Stimulated activated CD8-positive, alpha-beta memory T cell treated with anti-CD3 and anti-CD28 coated beads, Interleukin-4, amount 100 ng/mL, for 1 hour (primary cell): Measurements from ENCODE around the gene PRRC1.

Experiments
- DNase-seq, 2 donors: peaks; one replicate each; pipeline ENCODE4 v3.0.0-alpha.2; 2020; ENCODE audit warnings: low read depth in 2 of 2, low spot score in 1 of 2

The PRRC1 gene

DNA sequence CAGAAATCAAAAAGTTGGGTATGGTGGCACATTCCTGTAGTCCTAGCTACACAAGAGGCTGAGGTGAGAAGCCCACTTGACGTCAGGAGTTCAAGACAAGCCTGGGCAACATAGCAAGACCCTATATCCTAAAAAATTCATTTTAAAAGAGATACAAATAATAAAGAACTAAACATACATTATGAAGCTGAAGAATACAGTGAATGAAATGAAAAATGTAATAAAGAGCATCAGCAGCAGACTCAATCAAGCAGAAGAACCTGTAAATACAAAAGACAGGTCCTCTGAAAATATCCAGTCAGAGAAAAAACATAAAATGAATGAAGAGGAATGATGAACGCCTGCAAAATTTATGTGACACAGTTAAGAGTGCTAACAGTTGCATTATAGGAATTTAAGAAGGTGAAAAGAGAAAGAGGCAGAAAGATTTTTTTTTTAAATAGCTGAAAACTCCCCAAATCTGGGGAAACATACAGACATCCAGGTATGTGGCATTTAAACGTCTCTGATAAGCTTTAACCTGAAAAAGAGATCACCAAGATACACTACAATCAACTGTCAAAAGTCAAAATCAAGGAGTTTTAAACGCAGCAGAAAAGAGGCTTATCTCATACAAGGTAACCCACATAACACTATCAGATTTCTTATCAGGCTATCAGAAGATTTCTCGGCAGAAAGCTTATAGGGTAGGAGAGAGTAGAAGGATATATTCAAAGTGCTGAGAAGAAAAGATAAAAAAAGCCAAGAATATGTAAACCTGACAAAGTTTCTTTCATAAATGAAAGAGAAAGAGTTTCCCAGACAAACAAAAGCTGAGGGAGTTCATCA, 57.6 kb downstream of the PRRC1 start:
- no peak for DNase-seq

DNA sequence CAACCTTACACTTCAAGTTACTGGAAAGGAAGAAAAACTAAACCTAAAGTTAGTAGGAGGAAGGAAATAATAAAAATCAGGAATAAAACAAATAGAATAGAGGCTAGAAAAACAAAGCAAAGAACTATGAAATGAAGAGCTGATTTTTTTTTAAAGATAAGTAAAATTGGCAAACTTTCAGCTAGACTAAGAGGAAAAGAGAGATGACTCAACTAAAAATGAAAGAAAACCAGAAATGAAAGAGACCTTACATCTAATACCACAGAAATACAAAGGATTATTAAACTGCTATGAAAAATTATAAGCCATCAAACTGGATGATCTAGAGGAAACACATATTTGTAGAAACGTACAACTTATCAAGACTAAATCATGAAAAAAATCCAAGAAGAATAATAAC, 60.0 kb downstream of the PRRC1 start:
- DNase-seq = no peak

DNA sequence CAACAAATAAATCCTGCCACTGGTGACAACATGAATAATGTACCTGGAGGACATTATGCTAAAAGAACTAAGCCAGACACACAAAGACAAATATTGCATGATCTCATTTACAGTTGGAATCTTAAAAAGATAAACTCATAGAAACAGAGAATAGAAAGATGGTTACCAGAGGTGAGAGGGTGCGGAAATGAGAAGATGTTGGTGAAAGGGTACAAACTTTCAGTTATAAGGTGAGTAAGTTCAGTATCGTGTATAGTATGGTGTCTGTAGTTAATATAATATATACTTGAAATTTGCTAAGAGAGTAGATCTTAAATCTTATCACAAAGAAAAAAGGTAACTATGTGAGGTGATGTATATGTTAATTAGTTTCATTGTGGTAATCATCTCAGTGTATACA, 63.3 kb downstream of the PRRC1 start:
- no peak for DNase-seq

DNA sequence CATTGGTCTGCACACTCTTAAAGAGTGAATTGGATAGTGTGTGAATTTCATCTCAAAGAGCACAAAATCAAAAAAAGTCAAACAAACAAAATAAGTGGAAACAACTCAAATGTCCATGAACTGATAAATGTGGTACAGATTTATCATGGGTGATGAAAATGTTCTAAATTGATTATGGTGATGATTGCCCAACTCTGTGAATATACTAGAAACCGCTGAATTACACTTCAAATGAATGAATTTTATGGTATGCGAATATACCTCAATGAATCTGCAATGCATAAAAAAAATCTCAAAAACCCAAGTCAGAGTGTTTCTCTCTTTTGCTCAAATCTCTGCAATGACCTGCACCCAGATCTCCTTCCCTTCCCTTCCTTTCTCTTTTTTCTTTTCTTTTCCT, 64.0 kb downstream of the PRRC1 start:
- DNase-seq = no peak

DNA sequence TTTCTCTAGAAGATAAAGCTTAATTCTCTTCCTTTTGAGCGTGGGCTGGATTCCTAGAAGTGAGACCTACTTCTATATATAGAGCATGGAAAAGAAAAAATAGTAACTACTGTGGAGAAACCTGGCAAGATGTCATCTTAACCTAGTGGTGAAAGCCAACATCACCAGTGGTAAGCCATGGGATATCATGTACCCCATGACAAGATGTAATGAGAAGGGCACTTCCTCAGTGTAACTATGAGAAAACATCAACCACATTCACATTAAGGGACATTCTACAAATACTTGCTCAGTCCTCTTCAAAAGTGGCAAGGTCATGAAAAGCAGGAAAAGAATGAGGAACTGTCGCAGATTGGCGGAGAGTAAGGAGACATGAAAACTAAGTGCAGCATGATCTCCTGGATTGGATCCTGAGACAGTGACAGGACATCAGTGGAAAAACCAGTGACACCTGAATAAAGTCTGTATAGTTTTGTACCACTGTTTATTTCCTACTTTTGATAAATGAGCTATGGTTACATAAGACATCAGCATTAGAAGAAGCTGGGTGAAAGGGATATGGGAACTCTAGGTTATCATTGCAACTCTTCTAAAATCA, 65.4 kb downstream of the PRRC1 start:
- no peak for DNase-seq

DNA sequence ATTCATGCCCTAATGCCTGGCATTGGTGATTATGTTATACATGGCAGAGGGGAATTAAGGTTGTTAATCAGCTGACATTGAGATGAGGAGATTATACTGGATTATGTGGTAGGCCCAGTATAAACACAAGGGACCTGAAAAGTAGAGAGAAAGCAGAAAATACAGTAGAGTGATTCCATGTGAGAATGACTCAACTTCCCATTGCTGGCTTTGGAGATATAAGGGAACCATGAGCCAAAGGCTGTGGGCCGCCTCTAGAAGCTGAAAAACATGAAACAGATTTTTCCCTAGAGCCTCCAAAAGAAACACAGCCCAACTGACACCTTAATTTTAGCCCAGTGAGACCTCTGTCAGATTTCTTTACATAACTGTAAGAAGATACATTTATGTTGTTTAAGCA, 66.4 kb downstream of the PRRC1 start:
- no peak for DNase-seq

DNA sequence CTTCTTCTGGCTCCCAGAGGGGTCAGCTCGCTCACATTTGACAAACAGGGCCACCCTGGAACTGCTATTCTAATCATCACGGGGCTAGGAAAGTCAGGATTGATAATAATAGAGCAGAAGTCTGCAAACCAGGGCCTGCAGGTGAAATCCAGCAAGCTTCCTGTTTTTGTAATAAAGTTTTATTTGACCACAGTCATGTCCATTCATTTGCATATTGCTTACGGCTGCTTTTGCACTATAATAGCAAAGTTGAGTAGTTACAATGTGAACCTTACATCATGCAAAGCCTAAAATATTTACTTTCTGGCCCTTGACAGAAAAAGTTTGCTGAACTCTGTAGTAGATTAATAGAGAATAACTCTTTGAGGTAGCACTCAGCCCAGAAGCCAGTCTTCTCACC, 68.2 kb downstream of the PRRC1 start:
- no peak for DNase-seq

DNA sequence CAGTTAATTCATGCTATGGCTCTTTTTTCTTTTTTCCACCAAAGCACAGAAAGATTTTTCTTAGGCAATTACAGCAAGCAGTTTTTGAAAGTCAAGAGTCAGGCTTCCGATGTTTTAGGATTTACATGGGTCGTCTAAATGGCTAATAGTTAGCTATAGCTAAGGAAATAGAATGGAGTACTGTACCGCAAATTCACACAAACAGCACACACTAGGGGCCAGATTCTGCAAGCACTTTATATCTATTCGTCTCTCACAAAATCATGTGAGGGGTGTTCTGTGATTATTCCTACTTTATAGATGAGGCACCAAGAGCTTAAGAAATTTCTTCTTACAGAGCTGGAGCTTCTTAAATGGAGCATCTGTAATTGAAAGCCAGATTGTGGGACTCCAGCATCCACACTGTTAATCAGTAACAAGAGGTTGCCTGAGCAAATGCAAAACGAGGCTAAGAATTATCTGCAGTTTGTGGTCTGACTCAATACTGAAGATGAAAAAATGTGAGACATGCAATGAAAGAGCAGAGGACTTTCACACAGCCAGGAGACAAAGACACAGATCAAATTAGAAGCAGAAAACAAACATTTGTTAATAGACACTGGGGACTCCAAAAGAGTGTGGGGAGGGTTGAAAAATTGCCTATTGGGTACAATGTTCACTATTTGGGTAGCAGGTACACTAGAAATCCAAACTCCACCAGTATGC, 68.8 kb downstream of the PRRC1 start:
- DNase-seq = no peak

DNA sequence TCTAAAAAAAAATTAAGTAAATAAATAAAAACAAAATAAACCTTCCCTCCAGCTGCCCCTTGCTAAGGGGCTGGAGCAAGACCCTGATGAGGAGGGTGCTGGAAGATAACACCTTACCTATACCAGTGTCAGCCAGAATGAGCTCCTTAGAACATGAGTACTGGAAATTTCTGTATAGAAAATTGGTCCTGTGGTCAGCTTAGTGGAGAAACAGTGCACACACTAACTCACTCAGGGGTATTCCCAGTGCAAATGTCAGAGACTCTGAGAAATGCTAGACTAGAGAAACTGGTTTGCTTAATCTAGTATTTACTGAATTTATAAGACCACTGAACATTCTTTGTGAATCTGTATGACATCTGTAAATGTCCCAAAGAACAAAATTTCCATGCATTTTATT, 69.4 kb downstream of the PRRC1 start:
- no peak for DNase-seq

DNA sequence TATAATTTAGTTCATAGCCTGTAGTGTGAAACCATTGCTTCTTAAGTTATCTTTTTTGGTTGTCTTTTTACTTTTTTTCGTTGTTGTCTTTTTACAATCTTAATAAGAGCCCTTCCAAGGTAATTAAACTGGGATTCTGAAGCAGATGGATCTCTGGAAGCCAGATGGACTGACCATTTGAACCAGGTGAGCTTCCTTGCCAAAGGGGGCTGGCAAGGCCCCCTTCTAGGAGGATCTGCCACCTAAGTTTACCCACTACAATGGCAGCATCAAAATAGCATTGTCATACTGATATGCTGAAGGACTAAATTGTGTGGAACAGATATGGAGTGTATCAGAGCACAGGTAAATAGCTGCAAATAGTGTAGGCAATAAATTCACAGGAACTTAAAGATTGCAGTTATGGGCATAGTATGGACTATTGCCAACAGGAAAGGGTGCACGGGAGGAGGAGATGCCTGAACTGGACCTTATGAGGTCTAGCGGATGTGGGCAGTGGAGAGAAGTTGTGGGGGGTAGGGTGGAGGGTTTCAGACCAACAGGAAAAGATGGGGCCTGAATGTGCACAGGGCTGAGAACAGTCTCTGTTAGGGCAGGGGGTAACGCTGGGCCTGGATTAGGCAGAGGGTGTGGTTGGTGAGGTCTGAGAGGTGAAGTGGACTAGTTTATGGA, 69.9 kb downstream of the PRRC1 start:
- no peak for DNase-seq

DNA sequence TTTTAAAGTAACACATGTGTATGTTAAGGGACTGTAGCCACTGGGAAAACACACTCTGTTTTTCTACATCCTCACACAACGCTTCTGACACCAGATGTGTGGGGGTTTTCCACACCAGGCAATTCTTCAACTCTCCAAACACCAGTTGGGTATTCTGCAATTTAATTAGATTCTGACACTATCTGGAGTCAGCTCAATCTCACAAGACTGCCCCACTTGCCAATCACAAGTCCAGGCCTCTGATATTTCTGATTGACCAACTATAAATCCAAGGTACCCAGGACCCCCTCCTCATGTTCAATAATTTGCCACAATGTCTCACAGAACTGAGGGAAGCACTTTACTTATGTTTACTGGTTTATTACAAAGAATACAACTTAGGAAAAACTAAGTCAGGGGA, 70.9 kb downstream of the PRRC1 start:
- DNase-seq = no peak

DNA sequence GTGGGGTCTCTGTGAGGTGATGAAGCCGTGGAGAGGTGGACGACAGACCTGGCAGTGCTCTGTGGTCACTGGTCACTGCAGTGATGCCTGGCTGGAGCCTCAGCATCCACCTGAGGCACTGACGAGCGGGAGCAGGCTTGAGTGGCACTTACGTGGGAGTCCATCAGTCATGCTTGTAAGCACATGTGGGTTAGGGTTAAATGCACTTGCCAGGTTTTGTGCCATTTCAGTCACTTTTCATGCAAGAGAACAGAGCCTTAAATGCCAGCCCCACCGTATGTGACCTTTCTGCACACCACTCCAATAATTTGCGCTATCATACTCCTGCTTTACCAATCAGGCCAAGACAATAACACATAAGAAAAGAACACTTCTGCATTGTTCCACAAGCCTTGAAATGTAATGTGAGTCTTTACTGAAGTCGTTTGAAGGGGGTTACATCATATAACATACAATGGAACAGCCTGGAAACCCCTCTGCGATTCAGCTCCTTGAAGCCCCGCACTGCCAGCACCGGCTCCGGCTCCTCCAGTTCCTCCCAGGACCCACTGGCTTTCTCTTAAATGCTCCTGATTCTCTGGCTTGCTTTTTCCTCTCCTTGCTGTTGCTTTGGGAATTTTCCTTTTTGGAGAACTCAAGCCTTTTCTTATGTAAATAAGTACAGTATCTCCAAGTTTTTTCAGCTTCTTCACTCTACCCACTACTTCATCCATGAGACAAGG, 72.0 kb downstream of the PRRC1 start:
- DNase-seq = no peak

DNA sequence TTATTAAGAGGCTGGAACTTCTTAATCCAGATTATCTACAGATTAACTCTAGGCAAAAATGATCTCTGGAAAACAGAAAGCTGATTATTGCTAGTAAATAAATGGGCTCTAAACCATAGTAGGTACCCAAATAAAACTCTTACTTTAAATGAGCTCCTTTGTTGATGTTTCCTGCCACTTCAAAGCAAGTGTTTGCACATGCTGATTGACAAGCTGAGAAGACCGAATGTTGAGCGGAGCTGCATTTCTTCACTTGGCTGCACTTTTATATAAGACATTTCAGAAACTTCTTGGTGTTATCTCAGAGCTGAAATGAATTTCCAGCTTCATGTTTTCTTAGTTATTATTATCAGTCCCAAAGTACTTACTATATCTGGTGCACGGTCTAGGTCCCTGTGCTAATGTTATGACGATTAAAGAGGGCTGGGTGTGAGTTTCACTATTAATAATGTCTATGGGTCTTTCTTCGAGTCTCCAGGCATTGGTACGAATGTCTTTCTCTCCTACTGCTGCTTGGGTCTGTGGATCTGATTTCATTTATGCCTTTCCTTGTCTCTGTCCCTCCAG, 72.8 kb downstream of the PRRC1 start:
- no peak for DNase-seq

DNA sequence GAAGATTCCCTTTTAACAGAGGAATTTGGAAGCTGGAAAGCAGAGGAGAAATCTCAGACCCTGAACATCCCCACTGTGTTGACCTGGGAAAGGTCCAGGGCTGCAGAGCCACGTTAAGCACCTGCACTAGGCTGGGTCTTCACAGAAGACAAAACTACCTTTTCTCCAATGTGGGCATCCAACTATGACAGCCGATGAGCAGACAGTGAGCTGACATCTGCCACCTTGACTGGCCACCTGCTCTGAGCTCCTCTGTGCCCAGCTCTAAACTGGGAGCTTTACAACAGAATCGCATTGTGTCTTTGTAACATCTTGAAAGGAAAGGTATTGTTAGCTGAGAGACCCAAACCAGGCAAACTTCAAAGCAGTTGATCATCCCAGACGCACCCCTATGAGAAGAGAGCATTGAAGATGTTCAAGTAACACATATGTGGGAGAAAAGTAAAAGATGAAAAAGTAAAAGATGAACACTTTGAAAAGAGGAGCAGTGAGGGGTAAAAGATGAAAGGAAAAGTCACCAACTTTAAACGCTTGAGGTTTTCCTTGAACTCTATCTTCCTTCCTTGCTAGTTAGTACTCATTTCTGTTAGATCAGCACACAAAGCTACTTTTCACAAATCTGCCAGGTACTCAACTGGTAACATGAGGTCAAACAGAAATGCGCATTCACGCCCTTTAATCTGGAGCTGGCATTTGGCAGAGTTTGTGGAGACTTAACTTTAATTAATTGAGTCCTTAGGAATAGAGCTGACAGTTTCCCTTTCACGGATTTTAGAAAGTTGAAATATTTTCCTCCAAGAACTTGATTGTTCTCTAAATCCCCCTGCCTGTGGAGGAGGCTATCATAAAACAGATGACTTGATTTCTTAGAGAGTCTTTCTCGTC, 78.3 kb downstream of the PRRC1 start:
- DNase-seq = no peak

DNA sequence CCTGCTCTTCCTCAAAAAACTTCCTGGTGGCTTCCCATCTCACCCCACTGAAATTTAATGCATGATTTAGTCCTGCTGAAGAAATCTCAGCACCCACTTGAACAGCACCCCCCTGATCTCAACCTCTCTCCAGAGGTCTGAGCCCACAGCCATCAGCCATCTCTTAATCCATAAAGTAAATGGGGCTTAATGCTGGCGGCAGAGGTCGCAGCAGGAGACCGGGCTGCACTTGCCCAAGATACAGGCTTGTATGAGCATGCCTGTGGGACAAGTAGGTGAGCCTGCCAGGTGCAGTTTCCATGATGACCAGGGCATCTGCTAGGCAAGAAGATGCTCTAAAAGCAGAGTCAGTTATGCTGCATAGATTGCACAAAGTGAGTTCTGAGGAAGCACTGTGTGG, 79.1 kb downstream of the PRRC1 start:
- DNase-seq = no peak

DNA sequence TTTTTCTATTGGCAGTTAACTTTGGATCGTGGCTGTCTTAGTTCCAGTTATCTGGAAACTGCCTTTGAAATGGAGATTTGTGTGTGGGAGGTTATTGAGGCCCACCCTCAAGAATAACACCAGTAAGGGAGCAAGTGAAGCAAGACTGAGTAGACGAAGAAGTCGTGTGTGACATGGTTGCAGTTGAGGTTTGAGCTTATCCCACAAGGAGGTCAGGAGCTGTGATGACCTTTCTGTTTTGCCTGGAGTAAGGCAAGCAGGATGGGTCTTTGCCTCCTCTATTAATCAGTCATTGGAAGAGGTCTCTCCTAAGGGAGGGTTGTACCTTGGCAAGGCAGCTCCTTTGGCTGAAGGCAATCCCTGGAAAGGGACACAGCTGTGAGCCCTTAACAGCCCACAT, 81.9 kb downstream of the PRRC1 start:
- no peak for DNase-seq

DNA sequence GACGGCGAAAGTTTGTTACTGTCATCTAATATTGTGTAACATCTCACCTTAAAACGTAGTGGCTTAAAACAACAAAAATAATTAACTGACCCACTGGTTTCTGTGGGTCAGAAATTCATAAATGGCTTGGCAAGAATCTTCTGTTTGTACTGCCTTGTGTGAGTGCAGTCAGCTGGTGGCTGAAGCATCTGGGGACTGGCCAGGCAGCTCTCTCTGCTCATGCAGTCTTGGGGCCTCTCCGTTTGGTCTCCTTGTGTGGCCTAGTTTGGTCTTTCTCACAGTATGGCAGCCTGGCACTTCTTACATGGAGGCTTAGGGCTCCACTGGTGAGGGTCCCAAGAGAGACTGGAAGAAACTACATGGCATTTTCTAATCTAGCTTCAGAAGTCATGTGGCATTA, 82.4 kb downstream of the PRRC1 start:
- DNase-seq = no peak

DNA sequence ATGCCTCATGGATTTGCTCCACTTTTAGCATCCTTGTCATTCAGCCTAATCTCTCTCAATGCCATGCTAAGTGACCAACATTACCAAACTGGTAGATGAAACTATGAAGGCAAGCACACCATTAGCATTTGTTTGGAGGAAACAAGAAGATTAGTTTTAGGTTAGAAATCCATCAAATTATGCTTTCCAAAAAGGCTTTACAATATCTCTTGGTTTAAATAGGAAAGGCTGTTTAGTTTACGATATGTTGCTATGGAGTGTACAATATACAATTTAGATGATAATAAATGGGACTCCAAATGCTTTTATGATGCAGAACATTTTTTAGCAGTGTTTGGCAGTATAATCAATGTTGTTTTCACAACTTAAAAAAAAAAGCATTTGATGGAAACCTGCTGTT, 83.7 kb downstream of the PRRC1 start:
- no peak for DNase-seq

DNA sequence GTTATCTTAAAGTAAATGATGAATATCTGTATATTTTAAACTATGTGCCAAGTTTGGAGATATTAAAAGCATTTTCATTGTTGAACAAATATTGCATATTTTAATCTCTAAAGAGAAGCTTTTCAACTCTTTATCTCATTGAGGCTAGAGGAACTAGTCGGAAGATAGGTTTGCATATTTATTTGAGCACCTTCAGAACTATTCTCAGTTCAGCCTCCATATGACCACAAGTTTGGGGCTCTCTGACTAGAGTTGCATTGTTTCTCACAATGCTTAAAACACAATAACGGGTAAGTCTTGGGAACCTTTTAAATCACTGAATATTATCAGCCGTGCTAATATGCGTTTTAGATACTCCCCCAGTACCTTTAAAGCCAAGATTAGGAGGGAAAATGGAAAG, 84.2 kb downstream of the PRRC1 start:
- no peak for DNase-seq

DNA sequence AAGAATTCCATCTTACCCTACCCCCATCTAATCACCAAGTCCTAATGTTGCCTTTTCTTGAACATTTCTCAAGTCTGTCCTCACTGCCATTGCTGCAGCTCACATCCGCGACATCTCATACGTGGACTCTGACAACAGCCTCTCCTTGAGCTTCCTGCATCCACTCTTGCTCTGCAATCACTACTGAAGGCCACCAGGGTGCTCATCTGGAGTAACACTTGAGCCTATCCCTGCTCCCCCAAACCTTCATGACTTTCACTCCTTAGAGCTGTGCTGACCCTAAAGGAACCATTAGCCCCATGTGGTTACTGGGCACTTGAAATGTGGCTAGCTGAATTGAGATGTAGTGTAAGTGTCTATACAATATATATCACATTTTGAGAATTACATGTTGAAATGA, 85.0 kb downstream of the PRRC1 start:
- DNase-seq = no peak
